DMS114 treated with DMSO at 0.1 percent for 48 hours (cell line): ENCODE data around the gene TCF20.

Experiments
- DNase-seq: peaks from one replicate; lab custom pipeline; 2025; ENCODE audit not compliant: unreplicated experiment; lab: John Stamatoyannopoulos, UW

TCF20 gene

DNA sequence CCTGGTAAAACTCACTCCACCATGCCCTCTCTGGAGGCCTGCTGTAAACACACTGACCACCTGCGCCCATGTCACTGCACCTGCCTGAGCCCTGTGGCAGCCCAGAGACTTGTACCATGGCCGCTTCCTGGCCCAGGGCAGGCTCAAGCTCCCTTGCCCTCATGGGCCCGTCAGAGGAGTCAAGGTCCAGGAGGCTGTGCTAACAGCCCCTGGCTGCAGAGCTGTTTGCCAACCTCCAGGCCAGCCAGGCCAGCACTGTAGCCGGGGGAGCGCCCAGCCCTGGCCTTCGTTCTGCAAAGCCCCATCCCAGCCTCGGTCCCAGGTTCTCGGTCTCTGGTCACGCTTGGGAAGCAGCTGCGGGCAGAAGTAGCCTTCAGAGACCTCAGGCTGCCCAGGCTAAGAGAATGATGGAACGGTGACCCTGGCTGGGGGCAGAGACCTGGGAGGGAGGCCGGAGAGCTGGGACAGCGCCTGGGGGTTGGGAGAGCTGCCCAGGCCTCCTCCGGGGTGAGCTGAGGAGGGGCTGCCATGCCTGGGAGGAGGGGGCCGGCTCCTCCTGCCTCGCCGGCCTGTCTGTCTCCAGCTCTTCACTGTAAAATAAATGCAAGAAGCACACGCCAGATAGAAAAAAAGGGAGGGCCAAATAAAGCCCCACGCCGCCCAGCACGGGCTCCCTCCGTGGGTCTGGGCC is 11.9 kb upstream of the TCF20 start:
- DNase-seq, result no peak

GRCh38 chr22:42281706-42282251 is 11.3 kb upstream of the TCF20 start:
- DNase-seq, result no peak

GRCh38 chr22:42281284-42281683 is 10.8 kb upstream of the TCF20 start:
- DNase-seq, result no peak

DNA sequence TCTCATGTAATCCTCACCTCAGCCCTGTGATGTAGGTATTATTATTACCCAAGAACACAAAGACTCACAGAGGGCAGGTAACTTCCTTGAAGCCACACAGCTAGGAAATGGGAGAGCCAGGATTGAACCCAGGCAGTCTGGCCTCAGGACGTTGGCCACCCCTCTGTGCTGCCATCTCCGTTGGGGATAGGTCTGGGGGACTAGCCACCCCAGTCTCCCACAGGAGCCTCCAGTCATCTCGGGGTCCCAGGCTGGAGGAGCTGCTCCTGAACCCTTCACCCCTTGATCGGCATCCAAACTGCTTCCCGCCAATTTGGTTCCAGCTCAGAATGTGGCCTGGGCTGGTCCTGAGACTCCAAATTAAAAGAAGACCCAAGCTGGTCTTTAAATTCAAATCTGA is 10.4 kb upstream of the TCF20 start:
- no peak for DNase-seq

DNA sequence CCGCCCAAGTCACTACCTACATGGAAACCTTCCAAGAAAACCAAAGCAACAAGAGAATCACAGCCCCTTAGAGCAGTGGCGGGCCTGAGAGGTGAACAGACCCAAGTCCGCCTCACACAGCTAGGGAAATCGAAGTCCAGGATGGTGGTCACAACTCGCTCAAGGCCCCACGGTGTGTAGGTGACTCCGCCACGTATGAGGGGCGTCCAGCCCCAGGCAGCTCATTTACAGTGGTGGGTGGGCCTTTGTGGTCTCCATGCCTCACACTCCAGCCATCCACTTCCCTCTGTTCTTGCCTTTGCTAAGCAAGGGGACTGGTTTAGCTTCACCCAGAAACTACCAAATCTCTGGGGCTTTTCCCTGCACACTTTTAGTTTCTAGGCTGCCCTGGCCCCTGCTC is 9.7 kb upstream of the TCF20 start:
- DNase-seq, result no peak

DNA sequence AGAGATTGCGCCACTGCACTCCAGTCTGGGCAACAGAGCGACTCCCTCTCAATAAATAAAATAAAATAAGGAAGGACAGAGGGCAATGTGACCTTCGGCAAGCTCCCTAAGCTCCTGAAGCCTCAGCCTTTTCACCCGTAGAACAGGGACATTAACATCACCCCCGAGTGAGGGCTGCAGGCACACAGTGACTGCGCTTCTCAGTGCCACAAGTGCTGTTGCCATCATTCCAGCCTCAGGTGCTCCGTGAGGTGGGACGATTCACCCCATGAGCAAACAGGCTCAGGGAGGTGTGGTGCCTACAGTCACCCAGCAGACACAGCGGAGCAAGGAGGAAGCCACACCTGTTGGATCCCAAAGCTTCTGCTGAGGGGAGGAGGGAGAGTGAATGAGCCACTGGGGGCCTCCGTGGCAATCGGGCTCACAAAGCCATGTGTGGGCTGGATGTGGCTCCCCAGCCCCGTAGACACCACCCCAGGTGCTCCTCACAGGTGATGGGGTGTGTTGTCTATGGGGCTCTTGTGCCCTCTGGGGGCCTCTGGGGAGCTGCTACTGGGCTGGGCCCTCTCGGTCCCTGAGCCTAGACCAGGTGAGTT is 9.1 kb upstream of the TCF20 start:
- DNase-seq, result no peak

GRCh38 chr22:42277988-42278776 is 7.7 kb upstream of the TCF20 start:
- no peak for DNase-seq

DNA sequence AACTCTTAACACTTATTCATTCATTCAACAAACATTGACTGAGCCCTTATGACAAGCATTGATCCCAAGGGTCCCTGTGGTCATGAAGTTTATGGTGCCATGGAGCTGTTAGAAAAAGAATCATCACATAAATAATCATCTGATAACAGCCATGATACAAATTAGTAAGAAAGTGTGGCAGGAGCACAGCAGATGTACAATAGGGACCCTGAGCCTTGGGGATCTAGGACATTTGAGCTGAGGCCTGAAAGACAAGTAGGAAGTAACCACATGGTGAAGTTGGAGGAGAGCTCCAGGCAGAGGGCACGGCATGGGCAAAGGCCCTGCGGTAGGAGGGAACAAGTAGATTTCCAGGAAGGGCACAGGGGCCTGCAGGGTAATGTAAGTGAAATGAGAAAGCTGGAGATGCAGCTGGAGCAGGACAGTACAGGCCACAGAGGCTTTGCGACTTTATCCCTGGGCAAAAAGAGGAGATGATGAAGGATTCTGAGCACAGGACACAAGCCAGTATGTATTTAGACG is 6.8 kb upstream of the TCF20 start:
- DNase-seq, result no peak

GRCh38 chr22:42275970-42276369 is 5.5 kb upstream of the TCF20 start:
- no peak for DNase-seq

GRCh38 chr22:42275176-42275575 is 4.7 kb upstream of the TCF20 start:
- no peak for DNase-seq

DNA sequence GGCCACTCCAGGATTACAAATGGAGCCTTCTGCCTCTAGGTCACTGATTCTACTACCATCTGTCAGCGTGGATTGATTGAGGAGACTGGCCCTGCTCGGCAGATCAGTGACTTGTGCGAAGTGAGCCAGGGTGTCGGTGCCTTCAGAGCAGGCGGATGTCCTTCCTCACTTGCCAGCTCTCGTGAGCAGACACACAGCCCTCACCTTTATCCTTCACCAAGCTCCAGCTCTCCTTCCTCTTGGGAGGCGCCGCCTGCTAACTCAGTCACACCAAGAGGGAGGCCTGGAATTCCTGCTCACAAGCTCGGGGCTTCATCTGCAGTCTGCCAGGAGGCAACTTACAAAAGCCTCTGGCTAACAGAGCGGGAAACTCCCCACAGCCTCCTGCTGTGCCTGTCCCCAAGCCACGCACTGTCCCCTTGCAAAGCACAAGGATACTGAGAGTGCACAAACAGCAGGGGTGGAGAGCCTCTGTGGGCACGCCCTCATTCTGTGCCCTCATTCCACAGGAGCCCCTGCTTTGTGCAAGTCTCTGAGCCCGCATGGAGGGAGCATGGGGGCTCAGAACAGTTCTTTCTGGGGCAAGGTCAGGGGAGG is 3.5 kb upstream of the TCF20 start:
- DNase-seq, result no peak

- no peak for DNase-seq
These were observed 2.1 kb upstream of the TCF20 start for GRCh38 chr22:42272431-42272999.

GRCh38 chr22:42271906-42272305 is 1.5 kb upstream of the TCF20 start:
- DNase-seq, result no peak

DNA sequence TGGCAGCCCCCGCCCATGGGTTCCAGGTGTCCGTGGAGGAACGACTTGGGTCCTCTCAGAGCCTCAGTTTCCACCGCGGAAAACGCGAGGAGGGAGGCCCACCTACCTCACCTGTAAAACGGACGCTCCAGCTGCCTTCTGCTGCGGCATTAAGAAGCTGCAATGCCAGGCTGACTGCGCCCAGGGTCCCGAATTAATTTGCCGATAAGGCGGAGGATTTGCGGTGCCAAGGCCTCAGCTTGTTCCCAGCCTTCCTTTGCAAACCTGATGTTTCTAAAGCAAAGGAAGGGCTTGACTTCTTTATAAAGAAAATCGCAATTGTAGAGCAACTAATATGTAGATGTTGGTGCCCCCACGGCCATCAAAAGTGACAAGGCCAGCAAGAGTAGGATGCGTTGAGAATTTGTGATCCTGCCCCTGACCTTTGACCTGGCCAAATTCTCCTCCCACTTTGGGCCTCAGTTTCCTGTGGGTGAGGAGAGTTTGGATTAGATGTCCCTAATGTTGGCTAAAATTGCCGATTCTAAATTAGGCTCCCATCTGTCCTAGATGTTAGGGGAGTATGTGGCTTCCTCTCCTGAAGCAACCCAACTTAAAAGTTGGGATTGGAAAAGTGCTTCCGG is 849 bp upstream of the TCF20 start:
- DNase-seq, result no peak

GRCh38 chr22:42270176-42270509 is 310 bp downstream of the TCF20 start:
- DNase-seq, result no peak

DNA sequence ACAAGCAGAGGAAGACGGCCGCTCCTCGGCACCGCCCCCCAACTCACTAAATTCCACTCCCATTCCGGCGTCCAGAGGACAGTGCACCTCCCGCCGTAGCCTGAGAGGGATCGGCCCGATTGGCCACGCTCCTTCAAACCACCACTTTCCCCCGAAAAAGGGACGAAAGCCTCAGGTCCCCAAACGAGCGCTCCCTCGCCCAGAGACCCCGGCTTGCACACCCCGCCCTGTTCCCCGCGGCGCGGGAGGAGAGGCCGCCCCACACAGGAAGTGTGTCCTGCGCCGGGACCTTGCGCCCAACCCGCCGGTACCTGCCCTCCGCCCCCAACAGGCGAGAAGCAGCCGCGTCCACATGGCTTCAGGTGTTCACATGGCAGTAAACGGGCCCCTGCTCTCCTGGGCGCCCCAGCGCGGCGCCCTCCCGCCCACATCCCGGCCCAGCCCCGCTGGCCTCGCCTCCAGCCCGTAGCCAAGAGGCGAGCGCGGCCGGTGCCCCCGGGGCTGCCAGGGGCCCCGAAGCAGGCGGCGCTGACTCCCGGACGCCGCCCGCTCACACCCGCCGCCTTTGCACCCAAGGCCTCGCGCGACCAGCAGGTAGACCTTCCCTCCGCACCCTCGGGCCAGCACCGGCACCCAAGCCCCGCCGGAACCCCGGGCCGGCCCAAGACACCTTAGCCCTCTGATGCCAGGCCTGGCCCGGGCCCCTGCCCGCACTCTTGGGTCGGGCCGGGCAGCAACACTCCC is 849 bp downstream of the TCF20 start:
- DNase-seq, result peak; percentile 15

GRCh38 chr22:42268852-42269410 is 1.5 kb downstream of the TCF20 start:
- DNase-seq, result no peak

DNA sequence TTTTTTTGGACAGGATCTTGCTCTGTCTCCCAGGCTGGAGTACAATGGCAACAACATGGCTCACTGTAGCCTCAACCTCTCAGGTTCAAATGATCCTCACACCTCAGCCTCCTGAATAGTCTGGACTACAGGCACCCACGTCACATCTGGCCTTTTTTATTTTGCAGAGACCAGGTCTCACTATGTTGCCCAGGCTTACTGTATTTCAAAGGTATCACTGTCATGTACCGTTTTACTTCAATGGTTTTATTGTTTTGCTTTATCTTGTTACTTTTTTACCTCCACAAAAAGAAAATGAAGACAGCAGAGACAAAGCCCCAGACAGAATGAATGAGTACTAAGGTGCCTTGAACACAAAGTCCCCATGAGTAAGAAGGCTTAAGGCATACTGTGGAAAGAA is 5.1 kb downstream of the TCF20 start:
- DNase-seq, result no peak

GRCh38 chr22:42263944-42264343 is 6.5 kb downstream of the TCF20 start:
- DNase-seq, result no peak

DNA sequence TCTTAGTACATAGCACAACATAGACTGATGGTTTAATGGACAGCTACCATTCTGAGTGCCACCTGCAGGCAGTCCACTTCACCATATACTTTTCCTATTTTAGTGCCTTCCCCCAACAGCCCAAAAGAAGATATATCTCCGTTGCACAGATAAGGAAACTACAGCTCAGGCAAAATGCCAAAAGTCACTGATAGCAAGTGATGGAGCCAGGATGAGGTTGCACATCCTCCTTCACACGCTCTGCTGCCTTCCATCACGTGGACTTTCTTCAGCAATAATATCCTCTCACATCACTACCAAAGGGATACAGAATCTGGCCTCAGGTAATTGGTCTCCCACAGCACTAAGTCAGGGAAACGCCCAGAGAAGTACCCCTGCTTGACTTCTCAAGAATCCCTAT is 7.5 kb downstream of the TCF20 start:
- DNase-seq, result no peak
